Spinal cord (tissue), 10 donors: Measurements from ENCODE around the gene PEX16. TPM values are rescaled to one million over a fixed set of nuclear protein-coding genes. Genes with fewer than 3 reads are reported as not detected.

Experiments used
- DNase-seq, 6 donors: peaks; one replicate each; pipeline versions ENCODE4 v3.0.0 to v3.0.0-alpha.2; 2013 to 2015; ENCODE audit warnings: low spot score in 6 of 6, low read depth in 4 of 6
- H3K27ac ChIP-seq: one replicate; pipeline ENCODE4 v1.5.1; 2013; ENCODE audit warnings: low read depth, low read length, control low read depth
- H3K27me3 ChIP-seq: one replicate; pipeline ENCODE4 v1.6.1; 2013; ENCODE audit warnings: low read length; ENCODE audit not compliant: control insufficient read depth, insufficient read depth
- H3K36me3 ChIP-seq: one replicate; pipeline ENCODE4 v1.6.1; 2013; ENCODE audit warnings: low read length; ENCODE audit not compliant: control insufficient read depth, insufficient read depth
- H3K4me1 ChIP-seq: one replicate; pipeline ENCODE4 v1.6.1; 2013; ENCODE audit warnings: low read length; ENCODE audit not compliant: control insufficient read depth, insufficient read depth
- H3K4me3 ChIP-seq: one replicate; pipeline ENCODE4 v1.5.1; 2013; ENCODE audit warnings: low read depth, low read length, control low read depth
- H3K9me3 ChIP-seq: one replicate; pipeline ENCODE4 v1.6.1; 2013; ENCODE audit warnings: low read length; ENCODE audit not compliant: control insufficient read depth, insufficient read depth
- WGBS: methylation state at CpG from one replicate; pipeline ENCODE4 v1.1.5; 2013; ENCODE audit warnings: missing lambda C conversion rate; ENCODE audit not compliant: insufficient coverage; 5-methylcytosine and 5-hydroxymethylcytosine counted together
- polyA plus RNA-seq, 2 donors: library from polyadenylated mRNA; unstranded; fragments of 120-200 nt; gene quantifications; one replicate each; pipeline ENCODE4 v1.2.1, GENCODE V29; 2013; ENCODE audit not compliant: insufficient read length in 2 of 2
- total RNA-seq, 2 donors: library from RNA; depleted of rRNA in 1 of 2; stranded (reverse); fragments of 120-200 nt in 1 of 2; fragments of >200 nt in 1 of 2; gene quantifications; one replicate each; pipeline versions ENCODE4 v1.2.3 to v1.2.4, GENCODE V29; 2013 to 2014
- donor health status: healthy.

Gene PEX16
- total and polyA plus RNA-seq, 4 donors: 14.8 to 39.9 (median 34.1) TPM

DNA sequence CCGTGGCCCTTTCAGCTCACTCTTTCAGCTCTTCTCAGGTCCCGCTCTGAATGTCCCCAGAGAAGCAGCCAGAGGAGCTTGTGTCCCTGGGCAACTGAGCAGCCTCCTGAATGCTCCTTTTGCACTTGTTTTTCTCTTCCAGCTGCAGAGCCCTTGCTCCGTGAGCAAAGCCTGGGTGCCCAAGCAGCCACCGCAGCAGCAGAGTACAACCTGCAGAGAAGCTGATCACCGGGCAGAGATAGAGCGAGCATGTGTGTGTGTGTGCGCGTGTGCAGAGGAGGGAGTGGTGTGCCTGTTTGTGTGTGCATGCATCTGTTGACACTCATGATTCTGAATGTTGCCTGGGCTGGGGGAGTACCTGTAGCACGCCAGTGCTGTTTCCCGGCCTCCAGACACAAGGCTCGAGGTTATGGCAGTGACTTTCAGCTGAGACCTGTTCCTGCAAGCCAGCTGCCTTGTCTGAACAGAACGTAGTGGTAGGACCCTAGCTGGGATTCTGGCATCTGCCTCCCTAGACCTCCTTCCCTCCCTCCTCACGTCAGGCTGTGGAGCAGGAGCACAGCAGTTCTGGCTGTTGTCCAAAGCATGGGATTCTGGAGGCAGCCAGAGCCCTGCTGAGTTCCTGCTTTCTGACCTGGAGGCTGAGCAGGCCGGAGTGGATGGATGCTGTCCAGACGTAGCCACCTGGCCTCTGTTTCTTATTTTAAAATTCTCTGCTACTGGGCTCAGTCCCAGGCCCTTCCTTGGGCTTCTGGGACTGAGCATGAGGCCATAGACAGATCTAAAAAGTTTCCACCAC is 36.7 kb downstream of the PEX16 start:
- Histone ChIP-seq H3K4me3 (no peak overlapping the region), H3K27ac (peak overlapping the region; percentile 4), H3K4me1 (peaks cover 27% of the 10 kb centered on the region), H3K9me3 (no peaks in the 10 kb centered on the region), H3K27me3 (no peaks in the 10 kb centered on the region), H3K36me3 (peaks cover 46% of the 10 kb centered on the region)
- 58% methylated on average over 14 of the region's 15 CpGs for WGBS
- peak in 2 of 6 donors; percentile 69 to 79 for DNase-seq

DNA sequence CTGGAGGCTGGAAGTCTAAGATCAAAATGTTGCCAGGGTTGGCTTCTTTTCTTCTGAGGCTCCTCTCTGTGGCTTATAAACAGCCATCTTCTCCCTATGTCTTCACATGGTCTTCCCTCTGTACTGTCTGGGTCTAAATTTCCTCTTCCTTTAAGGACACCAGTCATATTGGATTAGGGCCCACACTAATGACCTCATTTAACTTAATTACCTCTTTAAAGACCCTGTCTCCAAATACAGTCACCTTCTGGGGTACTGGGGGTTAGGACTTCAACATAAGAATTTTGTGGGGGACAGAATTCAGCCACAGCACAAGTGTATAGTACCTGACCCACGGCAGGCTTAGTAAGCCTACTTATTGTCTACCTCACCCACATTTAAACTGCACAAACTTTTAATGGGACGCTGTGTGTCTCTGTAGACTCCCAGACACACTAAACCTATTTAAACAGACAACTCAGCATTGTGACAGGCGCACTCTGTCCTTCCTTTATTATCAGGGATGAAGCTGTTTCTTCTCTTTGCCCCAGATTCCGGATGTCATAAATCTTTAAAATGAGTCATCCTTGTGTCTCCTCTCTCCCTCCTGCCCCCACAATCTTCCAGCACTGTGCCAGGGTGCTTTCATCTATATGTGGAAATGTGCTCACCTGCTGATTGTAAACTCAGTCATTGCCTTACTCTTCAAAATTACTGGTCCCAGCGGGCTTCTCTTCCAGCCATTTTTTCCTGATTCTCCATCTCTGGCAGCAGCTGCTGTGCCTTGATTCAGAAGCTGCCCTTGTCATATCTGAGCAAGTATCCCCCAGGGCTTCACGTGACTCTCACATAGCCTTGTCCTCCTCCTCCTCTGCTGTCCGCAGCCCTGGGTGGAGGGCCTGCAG is 37.6 kb downstream of the PEX16 start:
- Histone ChIP-seq H3K27ac (no peak overlapping the region), H3K9me3 (no peaks in the 10 kb centered on the region), H3K4me3 (no peak overlapping the region), H3K36me3 (peaks cover 55% of the 10 kb centered on the region), H3K27me3 (no peaks in the 10 kb centered on the region), H3K4me1 (peaks cover 21% of the 10 kb centered on the region)
- WGBS: 69% methylated on average over 6 of the region's 7 CpGs
- peak in 1 of 6 donors; percentile 81 for DNase-seq

DNA sequence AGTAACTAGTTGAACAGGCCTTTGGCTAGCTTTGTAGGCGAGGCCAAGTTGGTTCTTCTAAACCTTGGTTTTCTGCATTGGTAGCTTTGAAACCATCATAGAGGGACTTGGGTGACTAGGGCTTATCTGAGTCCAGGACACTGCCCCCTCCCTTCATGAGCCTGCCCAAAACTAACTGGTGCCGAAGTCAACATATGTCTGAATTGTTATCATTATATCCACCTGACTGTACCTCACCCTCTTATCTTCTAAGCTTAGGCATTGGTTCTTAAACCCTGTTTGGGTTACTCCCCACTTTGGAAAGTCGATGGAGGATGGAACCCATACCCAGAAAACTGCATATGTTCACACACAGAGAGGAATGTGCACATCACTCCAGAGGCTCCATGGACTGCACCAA is 39.8 kb downstream of the PEX16 start:
- H3K27ac ChIP-seq: no peak overlapping the region

DNA sequence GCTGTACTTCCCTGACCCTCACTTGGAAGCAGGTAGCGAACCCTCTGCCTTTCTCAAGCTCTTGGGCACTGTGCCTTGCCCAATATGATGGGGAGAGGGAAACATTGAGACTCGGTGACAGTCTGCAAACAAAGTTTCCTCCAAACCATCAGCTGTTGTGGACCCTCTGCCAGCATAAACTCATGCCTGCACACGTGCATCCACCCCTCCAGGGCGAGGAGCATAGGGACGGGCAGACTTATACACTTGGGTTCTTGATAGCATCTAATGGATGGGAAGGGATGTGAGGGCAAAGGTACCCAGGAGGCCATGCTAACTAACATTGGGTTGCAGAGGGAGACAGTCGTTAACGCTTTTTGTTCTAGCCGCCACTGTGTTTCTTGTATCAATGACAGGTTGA is 40.5 kb downstream of the PEX16 start:
- WGBS: 86% methylated on average over 5 of the region's 8 CpGs
- no peak for DNase-seq
- H3K4me3 ChIP-seq: no peak overlapping the region
- peaks cover 26% of the 10 kb centered on the region for H3K4me1 ChIP-seq
- no peak overlapping the region for H3K27ac ChIP-seq
- H3K36me3 ChIP-seq: peaks cover 56% of the 10 kb centered on the region
- H3K9me3 ChIP-seq: no peaks in the 10 kb centered on the region
- no peaks in the 10 kb centered on the region for H3K27me3 ChIP-seq

More for the DNA sequence above, 39.8 kb downstream of the PEX16 start:
- H3K27me3 ChIP-seq: no peaks in the 10 kb centered on the region
- H3K4me3 ChIP-seq: no peak overlapping the region
- WGBS: 94% methylated on average over 3 of the region's 3 CpGs
- no peak for DNase-seq
- H3K9me3 ChIP-seq: no peaks in the 10 kb centered on the region
- peaks cover 22% of the 10 kb centered on the region for H3K4me1 ChIP-seq
- H3K36me3 ChIP-seq: peaks cover 59% of the 10 kb centered on the region

DNA sequence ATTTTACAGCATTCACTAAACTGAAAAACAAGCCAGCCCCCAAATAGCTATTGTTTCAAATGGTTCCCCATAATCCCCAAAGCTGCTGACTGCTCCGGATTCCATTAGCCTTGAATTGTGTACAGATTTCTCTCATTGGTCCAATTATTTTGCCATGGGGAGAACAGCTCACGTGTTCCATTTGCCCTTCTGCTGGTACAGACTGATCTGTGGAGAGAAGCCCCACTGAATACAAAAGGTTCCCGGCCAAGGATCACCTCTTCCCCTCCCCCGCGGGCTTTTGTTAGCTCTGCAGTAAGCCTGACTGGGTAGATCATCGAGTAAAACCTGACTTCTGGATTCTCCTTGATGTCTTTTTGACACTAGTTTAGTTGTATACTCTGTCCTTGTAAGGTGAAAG is 41.3 kb downstream of the PEX16 start:
- peak in 1 of 6 donors; percentile 73 for DNase-seq
- Histone ChIP-seq H3K27me3 (no peaks in the 10 kb centered on the region), H3K4me1 (peaks cover 18% of the 10 kb centered on the region), H3K36me3 (peaks cover 60% of the 10 kb centered on the region), H3K27ac (no peak overlapping the region), H3K9me3 (no peaks in the 10 kb centered on the region), H3K4me3 (no peak overlapping the region)
- WGBS: 40% methylated on average over 4 of the region's 6 CpGs

DNA sequence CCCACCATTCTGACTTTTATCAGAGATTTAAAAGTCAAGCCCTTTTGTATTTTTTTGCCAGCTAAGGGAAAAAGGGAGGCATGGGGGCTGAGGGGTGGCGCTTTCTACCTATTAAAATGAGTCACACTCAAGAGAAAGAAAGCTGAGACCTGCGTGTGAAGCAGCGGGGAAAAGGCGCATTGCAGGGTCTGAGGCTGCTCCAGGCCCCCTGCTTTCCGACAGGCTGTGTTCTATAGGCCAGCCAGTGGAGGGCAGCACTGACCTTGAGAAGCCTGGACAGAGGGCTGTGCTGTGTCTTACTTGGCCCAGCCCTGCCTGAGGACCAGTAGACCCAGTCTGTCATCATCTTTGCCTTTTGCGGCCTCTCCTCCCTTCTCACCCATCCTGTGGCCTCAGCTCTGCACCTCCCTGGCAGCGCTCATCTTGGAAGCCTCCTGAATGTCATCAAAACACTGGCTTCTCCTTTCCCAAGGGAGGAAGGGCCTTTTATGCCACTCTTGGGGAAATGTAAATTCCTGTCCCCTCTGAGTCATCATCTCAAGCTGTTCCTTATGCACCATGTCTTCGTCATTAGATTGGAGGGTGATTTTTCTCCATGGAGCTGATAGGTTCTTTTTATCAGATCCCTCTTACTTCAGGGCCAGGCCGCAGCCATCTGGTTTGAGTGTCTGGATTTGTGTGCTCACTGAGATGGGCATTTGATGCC is 44.9 kb downstream of the PEX16 start:
- Histone ChIP-seq H3K27me3 (no peaks in the 10 kb centered on the region), H3K27ac (no peak overlapping the region), H3K36me3 (peaks cover 80% of the 10 kb centered on the region), H3K9me3 (no peaks in the 10 kb centered on the region), H3K4me3 (no peak overlapping the region), H3K4me1 (peaks cover 5% of the 10 kb centered on the region)
- 23% methylated on average over 6 of the region's 9 CpGs for WGBS
- peak in 2 of 6 donors; percentile 82 to 93 for DNase-seq

DNA sequence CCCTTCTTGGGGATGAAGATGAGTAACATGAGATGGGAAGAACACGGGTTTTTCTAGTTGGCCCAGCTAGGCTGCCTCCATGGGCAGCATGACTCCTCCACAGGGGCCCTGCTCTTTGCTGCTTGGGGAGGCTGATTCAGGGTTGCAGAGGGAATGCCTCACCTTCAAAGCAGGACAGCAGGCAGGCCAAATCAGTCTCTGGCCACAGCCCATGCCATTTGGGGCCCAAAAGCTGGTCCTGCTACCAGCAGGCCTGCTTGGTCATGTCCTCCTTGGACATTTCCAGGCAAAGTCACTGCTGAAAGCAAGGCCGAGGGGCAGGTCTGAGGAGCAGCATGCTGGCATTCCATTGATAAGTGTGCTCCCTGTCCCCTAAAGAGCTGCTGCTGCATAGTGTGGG is 46.0 kb downstream of the PEX16 start:
- Histone ChIP-seq H3K27ac (no peak overlapping the region), H3K36me3 (peaks cover 79% of the 10 kb centered on the region), H3K4me1 (peaks cover 5% of the 10 kb centered on the region), H3K9me3 (no peaks in the 10 kb centered on the region), H3K4me3 (no peak overlapping the region), H3K27me3 (no peaks in the 10 kb centered on the region)
- DNase-seq: no peak
- WGBS: 100% methylated on average over 1 of the region's 2 CpGs

DNA sequence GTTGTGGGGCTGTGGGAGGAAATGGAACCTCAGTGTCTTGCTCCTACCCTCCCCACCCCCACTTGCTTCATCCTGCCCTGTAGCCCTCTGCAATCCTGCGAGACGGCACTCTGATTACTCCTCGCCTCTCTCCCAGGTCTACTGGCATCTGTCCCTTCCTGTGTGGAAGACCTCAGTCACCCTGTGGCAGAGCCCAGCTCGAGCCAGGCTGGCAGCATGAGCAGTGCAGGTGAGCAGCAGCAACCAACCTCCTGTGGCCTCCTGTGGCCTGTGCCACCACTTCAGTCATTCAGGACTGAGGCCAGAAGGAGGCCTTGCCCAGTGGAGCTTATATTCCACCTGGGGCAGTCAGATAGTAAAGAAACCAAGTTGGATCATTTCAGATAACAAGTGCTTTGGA is 47.0 kb downstream of the PEX16 start:
- Histone ChIP-seq H3K27ac (no peak overlapping the region), H3K4me3 (no peak overlapping the region), H3K4me1 (peaks cover 5% of the 10 kb centered on the region), H3K27me3 (no peaks in the 10 kb centered on the region), H3K36me3 (peaks cover 86% of the 10 kb centered on the region), H3K9me3 (no peaks in the 10 kb centered on the region)
- no peak for DNase-seq
- WGBS: 100% methylated on average over 4 of the region's 4 CpGs

DNA sequence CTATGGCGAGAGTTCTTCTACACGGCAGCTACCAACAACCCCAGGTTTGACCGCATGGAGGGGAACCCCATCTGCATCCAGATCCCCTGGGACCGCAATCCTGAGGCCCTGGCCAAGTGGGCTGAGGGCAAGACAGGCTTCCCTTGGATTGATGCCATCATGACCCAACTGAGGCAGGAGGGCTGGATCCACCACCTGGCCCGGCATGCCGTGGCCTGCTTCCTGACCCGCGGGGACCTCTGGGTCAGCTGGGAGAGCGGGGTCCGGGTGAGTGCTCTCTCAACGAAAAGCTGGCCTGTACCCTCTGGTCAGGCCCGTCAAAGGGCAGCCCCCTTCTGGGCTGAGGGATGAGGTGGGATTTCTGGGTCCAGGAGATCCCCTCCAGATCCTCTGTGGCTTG is 48.1 kb downstream of the PEX16 start:
- Histone ChIP-seq H3K27ac (no peak overlapping the region), H3K4me1 (peaks cover 5% of the 10 kb centered on the region), H3K4me3 (no peak overlapping the region), H3K36me3 (peaks cover 88% of the 10 kb centered on the region), H3K27me3 (no peaks in the 10 kb centered on the region), H3K9me3 (no peaks in the 10 kb centered on the region)
- no peak for DNase-seq
- 96% methylated on average over 12 of the region's 12 CpGs for WGBS
